ENCODE measurements around the gene BHLHA9.

The BHLHA9 gene

GRCh38 chr17:1260086-1260769 lies 10.0 kb upstream of the BHLHA9 start:
- H3K27me3 ChIP-seq (ENCODE audit: control insufficient read depth, insufficient read depth, low read length): no peaks in the 10 kb centered on the region
- peak overlapping the region; percentile 98 for H2AFZ ChIP-seq

GRCh38 chr17:1260770-1261161 lies 9.5 kb upstream of the BHLHA9 start:
- H3K79me2 ChIP-seq: no peaks in the 10 kb centered on the region
- no peak for TF ChIP-seq CTCF (IDR thresholded peaks at IDR 0.05)
- no peaks in the 10 kb centered on the region for H3K4me1 ChIP-seq
- no peak overlapping the region for H3K4me3 ChIP-seq (ENCODE audit: low read depth, low read length)
- H3K9ac ChIP-seq: no peak overlapping the region
- H3K36me3 ChIP-seq (ENCODE audit: control insufficient read depth, insufficient read depth, low read length): no peaks in the 10 kb centered on the region
- no peak overlapping the region for H3K4me2 ChIP-seq (ENCODE audit: low read length)
- no peak overlapping the region for H3K27ac ChIP-seq
- H2AFZ ChIP-seq: no peak overlapping the region
- no peaks in the 10 kb centered on the region for H3K27me3 ChIP-seq (ENCODE audit: control insufficient read depth, insufficient read depth, low read length)
- H3K9me3 ChIP-seq (ENCODE audit: control insufficient read depth, low read length): no peaks in the 10 kb centered on the region

More at GRCh38 chr17:1260086-1260769, 10.0 kb upstream of the BHLHA9 start:
- no peak for TF ChIP-seq CTCF (IDR thresholded peaks at IDR 0.05)
- H3K79me2 ChIP-seq: no peaks in the 10 kb centered on the region
- no peaks in the 10 kb centered on the region for H3K4me1 ChIP-seq
- no peaks in the 10 kb centered on the region for H3K9me3 ChIP-seq (ENCODE audit: control insufficient read depth, low read length)
- H3K27ac ChIP-seq: no peak overlapping the region
- peak overlapping the region; percentile 71 for H3K4me2 ChIP-seq (ENCODE audit: low read length)
- no peak overlapping the region for H3K9ac ChIP-seq
- H3K36me3 ChIP-seq (ENCODE audit: control insufficient read depth, insufficient read depth, low read length): no peaks in the 10 kb centered on the region
- peak overlapping the region; percentile 58 for H3K4me3 ChIP-seq (ENCODE audit: low read depth, low read length)

GRCh38 chr17:1264196-1264595 lies 6.0 kb upstream of the BHLHA9 start:
- Histone ChIP-seq H3K4me3 (ENCODE audit: low read depth, low read length) (no peak overlapping the region), H3K4me1 (no peaks in the 10 kb centered on the region), H3K79me2 (no peaks in the 10 kb centered on the region), H3K36me3 (ENCODE audit: control insufficient read depth, insufficient read depth, low read length) (no peaks in the 10 kb centered on the region), H3K4me2 (ENCODE audit: low read length) (no peak overlapping the region), H3K9ac (no peak overlapping the region), H3K27ac (no peak overlapping the region), H2AFZ (no peak overlapping the region), H3K27me3 (ENCODE audit: control insufficient read depth, insufficient read depth, low read length) (no peaks in the 10 kb centered on the region), H3K9me3 (ENCODE audit: control insufficient read depth, low read length) (no peaks in the 10 kb centered on the region)
- no peak for TF ChIP-seq CTCF (IDR thresholded peaks at IDR 0.05)

GRCh38 chr17:1267471-1267943 lies 2.7 kb upstream of the BHLHA9 start:
- H3K36me3 ChIP-seq (ENCODE audit: control insufficient read depth, insufficient read depth, low read length): no peaks in the 10 kb centered on the region
- peak overlapping the region; percentile 17 for H3K9ac ChIP-seq
- H3K27me3 ChIP-seq (ENCODE audit: control insufficient read depth, insufficient read depth, low read length): no peaks in the 10 kb centered on the region
- no peaks in the 10 kb centered on the region for H3K4me1 ChIP-seq
- H3K27ac ChIP-seq: peak overlapping the region; percentile 67
- peak overlapping the region; percentile 57 for H3K4me3 ChIP-seq (ENCODE audit: low read depth, low read length)
- H3K4me2 ChIP-seq (ENCODE audit: low read length): peak overlapping the region; percentile 54
- peak overlapping the region; percentile 96 for H2AFZ ChIP-seq
- no peaks in the 10 kb centered on the region for H3K9me3 ChIP-seq (ENCODE audit: control insufficient read depth, low read length)
- no peaks in the 10 kb centered on the region for H3K79me2 ChIP-seq
- no peak for TF ChIP-seq CTCF (IDR thresholded peaks at IDR 0.05)

- Histone ChIP-seq H3K27me3 (ENCODE audit: control insufficient read depth, insufficient read depth, low read length) (no peaks in the 10 kb centered on the region), H3K27ac (no peak overlapping the region), H3K4me3 (ENCODE audit: low read depth, low read length) (no peak overlapping the region), H3K9me3 (ENCODE audit: control insufficient read depth, low read length) (no peaks in the 10 kb centered on the region), H3K4me2 (ENCODE audit: low read length) (no peak overlapping the region), H3K4me1 (no peaks in the 10 kb centered on the region), H3K9ac (no peak overlapping the region), H3K36me3 (ENCODE audit: control insufficient read depth, insufficient read depth, low read length) (no peaks in the 10 kb centered on the region), H3K79me2 (no peaks in the 10 kb centered on the region), H2AFZ (no peak overlapping the region)
- TF ChIP-seq CTCF (IDR thresholded peaks at IDR 0.05): no peak
These were observed 783 bp downstream of the BHLHA9 start for GRCh38 chr17:1271030-1271423.
